GM18868 (cell line): ENCODE results near the gene EXOC6.

Experiments used
- ATAC-seq: cut with Tn5 transposase; IDR thresholded peaks from one replicate; pipeline ENCODE4 v1.9.1; 2021; ENCODE audit warnings: mild to moderate bottlenecking, moderate library complexity; ENCODE audit not compliant: unreplicated experiment

The EXOC6 gene

GRCh38 chr10:92848441-92849233 lies at the start of gene EXOC6:
Gene EXOC6 (plus strand): TSS chr10:92848520. CDS start chr10:92848534, 14 bp downstream.
- peak; percentile 79 for ATAC-seq

GRCh38 chr10:92799568-92799967 lies 48.8 kb upstream of the EXOC6 start:
- ATAC-seq, result no peak

- ATAC-seq, result no peak
These were observed 48.1 kb upstream of the EXOC6 start for GRCh38 chr10:92800134-92800733.

- no peak for ATAC-seq
These were observed 46.1 kb upstream of the EXOC6 start for GRCh38 chr10:92801978-92802872.

GRCh38 chr10:92809840-92810239 lies 38.5 kb upstream of the EXOC6 start:
- ATAC-seq, result no peak

GRCh38 chr10:92810934-92811532 lies 37.3 kb upstream of the EXOC6 start:
- ATAC-seq, result peak; percentile 63

- no peak for ATAC-seq
These were observed 36.3 kb upstream of the EXOC6 start for GRCh38 chr10:92811986-92812385.

- ATAC-seq, result no peak
These were observed 34.3 kb upstream of the EXOC6 start for GRCh38 chr10:92813979-92814378.

- ATAC-seq, result no peak
These were observed 33.5 kb upstream of the EXOC6 start for GRCh38 chr10:92814790-92815189.

GRCh38 chr10:92816091-92816531 lies 32.2 kb upstream of the EXOC6 start:
- ATAC-seq, result no peak

- no peak for ATAC-seq
These were observed 26.2 kb upstream of the EXOC6 start for GRCh38 chr10:92822060-92822634.

- ATAC-seq, result no peak
These were observed 25.4 kb upstream of the EXOC6 start for GRCh38 chr10:92822964-92823363.

- ATAC-seq, result no peak
These were observed 22.3 kb upstream of the EXOC6 start for GRCh38 chr10:92826061-92826460.

GRCh38 chr10:92826504-92826903 lies 21.8 kb upstream of the EXOC6 start:
- ATAC-seq, result no peak

GRCh38 chr10:92829042-92829785 lies 19.1 kb upstream of the EXOC6 start:
- ATAC-seq, result no peak

GRCh38 chr10:92829786-92830377 lies 18.4 kb upstream of the EXOC6 start:
- ATAC-seq, result no peak

GRCh38 chr10:92830478-92831389 lies 17.6 kb upstream of the EXOC6 start:
- ATAC-seq, result no peak

GRCh38 chr10:92832121-92832520 lies 16.2 kb upstream of the EXOC6 start:
- ATAC-seq, result no peak
